Gastroesophageal sphincter (tissue), 4 donors: ENCODE results near the gene MYH11. TPM values are rescaled to one million over a fixed set of nuclear protein-coding genes. Genes with fewer than 3 reads are reported as not detected.

Source experiments
- ATAC-seq: fragments of 150-250 bp; one replicate; pipeline ENCODE4 v1.9.1; 2016; ENCODE audit warnings: mild to moderate bottlenecking, moderate library complexity
- H3K27ac ChIP-seq, 4 donors: fragments of 200-600 bp; sonication (generic) in 3 of 4; 1 replicate in 3 of 4; 2 replicates in 1 of 4; pipeline ENCODE4 v1.5.1; 2016 to 2019
- H3K27me3 ChIP-seq: fragments of 200-600 bp; sonication (generic); one replicate; pipeline ENCODE4 v1.5.1; 2019
- H3K36me3 ChIP-seq, 2 donors: fragments of 200-600 bp; sonication (generic); one replicate each; pipeline ENCODE4 v1.5.1; 2019; ENCODE audit warnings: control low read depth in 1 of 2
- H3K4me1 ChIP-seq, 3 donors: fragments of 200-600 bp; sonication (generic); 1 replicate in 2 of 3; 2 replicates in 1 of 3; pipeline ENCODE4 v1.5.1; 2016 to 2019; ENCODE audit warnings: control low read depth in 2 of 3
- H3K4me3 ChIP-seq, 2 donors: fragments of 200-600 bp; sonication (generic); one replicate each; pipeline ENCODE4 v1.5.1; 2019; ENCODE audit warnings: mild to moderate bottlenecking in 1 of 2, moderate library complexity in 1 of 2
- H3K9me3 ChIP-seq, 3 donors: fragments of 200-600 bp; sonication (generic); one replicate each; pipeline ENCODE4 v1.5.1; 2017 to 2019; ENCODE audit warnings: control low read depth in 2 of 3
- CTCF ChIP-seq, 4 experiments: fragments of 200-600 bp in 2 of 4; fragments of 450-650 bp in 2 of 4; sonication (generic) in 1 of 4; IDR thresholded peaks; one replicate each; pipeline ENCODE4 v1.5.1; 2017 to 2019; ENCODE audit warnings: antibody characterized with exemption in 4 of 4, mild to moderate bottlenecking in 2 of 4, moderate library complexity in 2 of 4
- EP300 ChIP-seq: sonication (generic); formaldehyde crosslinking; IDR thresholded peaks from one replicate; pipeline ENCODE4 v1.6.1; 2017; ENCODE audit warnings: antibody characterized with exemption, mild to moderate bottlenecking
- POLR2A ChIP-seq, 2 donors: fragments of 450-650 bp; IDR thresholded peaks; one replicate each; pipeline ENCODE4 v1.6.1; 2017; ENCODE audit warnings: antibody characterized with exemption in 2 of 2, mild to moderate bottlenecking in 2 of 2, moderate library complexity in 1 of 2
- POLR2AphosphoS5 ChIP-seq: sonication (generic); formaldehyde crosslinking; IDR thresholded peaks from one replicate; pipeline ENCODE4 v1.6.1; 2017; ENCODE audit warnings: antibody characterized with exemption
- WGBS, 2 donors: methylation state at CpG; one replicate each; pipeline ENCODE4 v1.1.5; 2018; ENCODE audit warnings: low coverage in 1 of 2; 5-methylcytosine and 5-hydroxymethylcytosine counted together
- total RNA-seq, 4 donors: library from RNA; depleted of rRNA; stranded (reverse); fragments of >200 nt; gene quantifications; one replicate each; pipeline ENCODE4 v1.1.0, GENCODE V29; 2016

Gene MYH11
- total RNA-seq, 4 donors from 2014 or later = 7,231 to 23,237 (median 11,307) TPM

GRCh38 chr16:15836965-15837611, 19.7 kb downstream of the MYH11 start:
- H3K27ac ChIP-seq = peak overlapping the region; percentile 78 to 92 (median 83)

GRCh38 chr16:15836074-15836473, 20.8 kb downstream of the MYH11 start:
- Histone ChIP-seq H3K4me3 (peak overlapping the region; percentile 1 to 25), H3K36me3 (peaks cover 0 to 72% of the 10 kb centered on the region in 2 donors)
- TF ChIP-seq POLR2AphosphoS5 = peak; percentile 13
- TF ChIP-seq POLR2A (IDR thresholded peaks at IDR 0.05) = no peak

More at GRCh38 chr16:15836965-15837611, 19.7 kb downstream of the MYH11 start:
- no peak for ATAC-seq
- Histone ChIP-seq H3K4me1 (peaks cover 3 to 100% (median 4%) of the 10 kb centered on the region in 3 donors), H3K4me3 (peak overlapping the region in 1 of 2 donors; percentile 27), H3K9me3 (no peaks in the 10 kb centered on the region), H3K27me3 (no peaks in the 10 kb centered on the region), H3K36me3 (peaks cover 0 to 72% of the 10 kb centered on the region in 2 donors)
- TF ChIP-seq POLR2AphosphoS5 (peak; percentile 30), EP300 (no peak), POLR2A (IDR thresholded peaks at IDR 0.05) (no peak), CTCF (IDR thresholded peaks at IDR 0.05) (no peak)
- WGBS, 2 donors = 25 to 46% methylated on average over 2 to 7 of the region's 10 CpGs

GRCh38 chr16:15835136-15835878, 21.5 kb downstream of the MYH11 start:
- ATAC-seq = no peak
- peak overlapping the region; percentile 78 to 92 (median 83) for H3K27ac ChIP-seq
- peaks cover 5 to 100% (median 6%) of the 10 kb centered on the region in 3 donors for H3K4me1 ChIP-seq
- peaks cover 0 to 77% of the 10 kb centered on the region in 2 donors for H3K36me3 ChIP-seq
- TF ChIP-seq POLR2AphosphoS5 (peak; percentile 45), CTCF (IDR thresholded peaks at IDR 0.05) (no peak)
- no peaks in the 10 kb centered on the region for H3K9me3 ChIP-seq
- no peaks in the 10 kb centered on the region for H3K27me3 ChIP-seq
- WGBS, 2 donors = 15 to 22% methylated on average over 2 of the region's 2 CpGs
- peak overlapping the region in 1 of 2 donors; percentile 25 for H3K4me3 ChIP-seq

More at GRCh38 chr16:15836074-15836473, 20.8 kb downstream of the MYH11 start:
- WGBS, 2 donors = 37 to 51% methylated on average over 4 to 5 of the region's 6 CpGs
- Histone ChIP-seq H3K9me3 (no peaks in the 10 kb centered on the region), H3K4me1 (peaks cover 3 to 100% (median 4%) of the 10 kb centered on the region in 3 donors), H3K27ac (peak overlapping the region; percentile 78 to 92 (median 83)), H3K27me3 (no peaks in the 10 kb centered on the region)
- no peak for ATAC-seq

- peaks cover 6 to 100% (median 8%) of the 10 kb centered on the region in 3 donors for H3K4me1 ChIP-seq
These were observed 22.3 kb downstream of the MYH11 start for GRCh38 chr16:15834502-15834901.

More at GRCh38 chr16:15834502-15834901, 22.3 kb downstream of the MYH11 start:
- Histone ChIP-seq H3K9me3 (no peaks in the 10 kb centered on the region), H3K27ac (peak overlapping the region; percentile 78 to 92 (median 83)), H3K36me3 (peaks cover 0 to 74% of the 10 kb centered on the region in 2 donors), H3K4me3 (peak overlapping the region in 1 of 2 donors; percentile 25), H3K27me3 (no peaks in the 10 kb centered on the region)
- no peak for ATAC-seq
- TF ChIP-seq POLR2A (IDR thresholded peaks at IDR 0.05) = no peak
- no peak for TF ChIP-seq POLR2AphosphoS5
- no peak for TF ChIP-seq CTCF (IDR thresholded peaks at IDR 0.05)
- no peak for TF ChIP-seq EP300
- WGBS, 2 donors = 28 to 34% methylated on average over 4 of the region's 4 CpGs
